Measurements from ENCODE around the gene GSTK1.

DNA sequence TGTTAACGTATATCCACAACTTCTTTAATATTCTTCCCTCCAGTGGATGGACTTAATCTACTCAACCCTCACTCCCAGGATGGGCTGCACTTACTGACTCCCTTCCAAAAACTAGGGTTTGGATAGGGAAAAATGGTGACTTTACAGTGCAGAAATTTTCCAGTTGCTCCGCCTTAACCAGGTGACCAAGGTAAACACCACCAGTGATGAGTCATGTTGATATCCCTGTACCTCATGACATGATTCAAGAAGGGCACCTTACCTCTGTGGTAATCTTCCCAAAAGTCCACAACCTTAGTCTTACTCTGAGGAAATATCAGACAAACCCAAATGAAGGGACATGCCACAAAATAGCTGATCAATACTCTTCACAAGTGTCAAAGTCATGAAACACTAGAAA, 3.5 kb upstream of the GSTK1 start:
- TF ChIP-seq, protein P1, sequence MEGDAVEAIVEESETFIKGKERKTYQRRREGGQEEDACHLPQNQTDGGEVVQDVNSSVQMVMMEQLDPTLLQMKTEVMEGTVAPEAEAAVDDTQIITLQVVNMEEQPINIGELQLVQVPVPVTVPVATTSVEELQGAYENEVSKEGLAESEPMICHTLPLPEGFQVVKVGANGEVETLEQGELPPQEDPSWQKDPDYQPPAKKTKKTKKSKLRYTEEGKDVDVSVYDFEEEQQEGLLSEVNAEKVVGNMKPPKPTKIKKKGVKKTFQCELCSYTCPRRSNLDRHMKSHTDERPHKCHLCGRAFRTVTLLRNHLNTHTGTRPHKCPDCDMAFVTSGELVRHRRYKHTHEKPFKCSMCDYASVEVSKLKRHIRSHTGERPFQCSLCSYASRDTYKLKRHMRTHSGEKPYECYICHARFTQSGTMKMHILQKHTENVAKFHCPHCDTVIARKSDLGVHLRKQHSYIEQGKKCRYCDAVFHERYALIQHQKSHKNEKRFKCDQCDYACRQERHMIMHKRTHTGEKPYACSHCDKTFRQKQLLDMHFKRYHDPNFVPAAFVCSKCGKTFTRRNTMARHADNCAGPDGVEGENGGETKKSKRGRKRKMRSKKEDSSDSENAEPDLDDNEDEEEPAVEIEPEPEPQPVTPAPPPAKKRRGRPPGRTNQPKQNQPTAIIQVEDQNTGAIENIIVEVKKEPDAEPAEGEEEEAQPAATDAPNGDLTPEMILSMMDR (IDR thresholded peaks at IDR 0.05), result no peak
- TF ChIP-seq POLR2A (IDR thresholded peaks at IDR 0.05), result no peak

All from thyroid gland (tissue), 4 donors.